Fibroblast of lung (primary cell): ENCODE data around the gene N4BP2. TPM values are rescaled to one million over a fixed set of nuclear protein-coding genes. Genes with fewer than 3 reads are reported as not detected.

ENCODE experiments used
- DNase-seq, 2 donors: peaks; one replicate each; pipeline versions ENCODE4 v3.0.0 to v3.0.0-alpha.2; 2010; ENCODE audit warnings: low read depth in 2 of 2
- H2AFZ ChIP-seq: 2 replicates; pipeline ENCODE4 v1.5.1; 2012; ENCODE audit warnings: low read length, control low read depth, inconsistent platforms
- H3K27ac ChIP-seq: 2 replicates; pipeline ENCODE4 v1.5.1; 2011; ENCODE audit warnings: low read length, control low read depth; ENCODE audit not compliant: insufficient read depth
- H3K27me3 ChIP-seq: 2 replicates; pipeline ENCODE4 v1.5.1; 2011; ENCODE audit warnings: mild to moderate bottlenecking, low read length; ENCODE audit not compliant: control insufficient read depth, insufficient read depth
- H3K36me3 ChIP-seq: 2 replicates; pipeline ENCODE4 v1.5.1; 2011; ENCODE audit warnings: low read length; ENCODE audit not compliant: control insufficient read depth, insufficient read depth
- H3K4me1 ChIP-seq: 2 replicates; pipeline ENCODE4 v1.5.1; 2011; ENCODE audit warnings: low read length; ENCODE audit not compliant: control insufficient read depth, insufficient read depth; ENCODE audit errors: extremely low read depth
- H3K4me2 ChIP-seq: 2 replicates; pipeline ENCODE4 v1.5.1; 2011; ENCODE audit warnings: low read length, control low read depth; ENCODE audit not compliant: insufficient read depth; ENCODE audit errors: extremely low read depth
- H3K4me3 ChIP-seq, 4 experiments: fragments of 200-600 bp in 1 of 4; sonication (generic) in 1 of 4; replicated peaks in 1 of 4; 2 replicates each; pipeline ENCODE4 v1.5.1; 2011 to 2016; ENCODE audit warnings: low read length in 4 of 4, low read depth in 3 of 4, mild to moderate bottlenecking in 3 of 4, control low read depth in 2 of 4, inconsistent platforms in 1 of 4, mixed read lengths in 1 of 4; ENCODE audit not compliant: insufficient read depth in 1 of 4; ENCODE audit errors: control extremely low read depth in 1 of 4
- H3K79me2 ChIP-seq: 2 replicates; pipeline ENCODE4 v1.5.1; 2012; ENCODE audit warnings: mild to moderate bottlenecking, low read length, inconsistent platforms; ENCODE audit not compliant: control insufficient read depth, insufficient read depth
- H3K9ac ChIP-seq: 2 replicates; pipeline ENCODE4 v1.5.1; 2011; ENCODE audit warnings: mild to moderate bottlenecking, low read length, control low read depth; ENCODE audit not compliant: insufficient read depth
- H3K9me3 ChIP-seq: 2 replicates; pipeline ENCODE4 v1.5.1; 2012; ENCODE audit warnings: low read depth, low read length; ENCODE audit not compliant: control insufficient read depth, insufficient read depth
- H4K20me1 ChIP-seq: 2 replicates; pipeline ENCODE4 v1.5.1; 2011; ENCODE audit warnings: low read length; ENCODE audit not compliant: control insufficient read depth, insufficient read depth; ENCODE audit errors: extremely low read depth
- CTCF ChIP-seq, 2 donors: IDR thresholded peaks in 1 of 2; conservative IDR thresholded peaks in 1 of 2; 1 replicate in 1 of 2; 2 replicates in 1 of 2; pipeline ENCODE4 v1.5.1; 2011 to 2012; ENCODE audit warnings: low read length in 2 of 2, control low read depth in 1 of 2, inconsistent platforms in 1 of 2, low read depth in 1 of 2, mild to moderate bottlenecking in 1 of 2
- EZH2 ChIP-seq: IDR thresholded peaks from 2 replicates; pipeline ENCODE4 v1.5.1; 2012; ENCODE audit warnings: low read length, control low read depth, mild to moderate bottlenecking; ENCODE audit errors: missing control alignments
- polyA plus RNA-seq, 2 donors: library from polyadenylated mRNA; depleted of rRNA in 1 of 2; stranded (reverse) in 1 of 2; unstranded in 1 of 2; fragments of >200 nt; gene quantifications; 2 replicates each; pipeline ENCODE4 v1.2.1, GENCODE V29; 2011 to 2012; ENCODE audit warnings: missing spikeins in 1 of 2
- total RNA-seq: library from RNA; depleted of rRNA; stranded (reverse); fragments of >200 nt; gene quantifications from 2 replicates; pipeline ENCODE4 v1.2.1, GENCODE V29; 2014

N4BP2 gene
- total and polyA plus RNA-seq, 2 donors (not counting 1 experiment from before 2014, with no cell fraction given), result 3.0 to 5.3 TPM

- Histone ChIP-seq H3K27ac (no peak overlapping the region), H4K20me1 (no peaks in the 10 kb centered on the region), H2AFZ (no peak overlapping the region), H3K36me3 (no peaks in the 10 kb centered on the region), H3K4me1 (no peaks in the 10 kb centered on the region), H3K4me2 (no peak overlapping the region), H3K9me3 (no peaks in the 10 kb centered on the region), H3K9ac (no peak overlapping the region), H3K4me3 (no peak overlapping the region), H3K79me2 (no peaks in the 10 kb centered on the region), H3K27me3 (no peaks in the 10 kb centered on the region)
- TF ChIP-seq EZH2 (no peak), CTCF (conservative IDR thresholded peaks at IDR 0.05 in 1 of 2, IDR thresholded peaks at IDR 0.05 in 1 of 2; ENCODE audit: low read depth in 1 of 2, low read length in 2 of 2) (no peak)
- DNase-seq, result peak in 1 of 2 donors; percentile 52
Measured at GRCh38 chr4:40199999-40200874, 143.6 kb downstream of the N4BP2 start.

- Histone ChIP-seq H3K9ac (no peak overlapping the region), H3K27me3 (no peaks in the 10 kb centered on the region), H3K4me2 (no peak overlapping the region), H3K79me2 (no peaks in the 10 kb centered on the region), H3K9me3 (no peaks in the 10 kb centered on the region), H3K4me1 (no peaks in the 10 kb centered on the region), H3K36me3 (no peaks in the 10 kb centered on the region), H3K27ac (no peak overlapping the region), H2AFZ (no peak overlapping the region), H4K20me1 (no peaks in the 10 kb centered on the region), H3K4me3 (no peak overlapping the region)
- DNase-seq, result peak; percentile 26 to 90
- TF ChIP-seq EZH2 (no peak), CTCF (conservative IDR thresholded peaks at IDR 0.05 in 1 of 2, IDR thresholded peaks at IDR 0.05 in 1 of 2; ENCODE audit: low read depth in 1 of 2, low read length in 2 of 2) (no peak)
Measured at GRCh38 chr4:40200875-40201801, 144.5 kb downstream of the N4BP2 start.

- H4K20me1 ChIP-seq, result no peaks in the 10 kb centered on the region
- TF ChIP-seq CTCF (conservative IDR thresholded peaks at IDR 0.05 in 1 of 2, IDR thresholded peaks at IDR 0.05 in 1 of 2; ENCODE audit: low read depth in 1 of 2, low read length in 2 of 2), result no peak
- TF ChIP-seq EZH2, result no peak
Measured at GRCh38 chr4:40201898-40202297, 145.2 kb downstream of the N4BP2 start.

More at GRCh38 chr4:40201898-40202297, 145.2 kb downstream of the N4BP2 start:
- Histone ChIP-seq H3K4me2 (no peak overlapping the region), H3K9ac (no peak overlapping the region), H3K36me3 (no peaks in the 10 kb centered on the region), H3K9me3 (no peaks in the 10 kb centered on the region), H3K4me1 (no peaks in the 10 kb centered on the region), H3K4me3 (no peak overlapping the region), H3K79me2 (no peaks in the 10 kb centered on the region), H2AFZ (no peak overlapping the region), H3K27me3 (no peaks in the 10 kb centered on the region), H3K27ac (no peak overlapping the region)
- DNase-seq, result no peak
